Measurements from ENCODE around the gene RALY. TPM values are rescaled to one million over a fixed set of nuclear protein-coding genes. Genes with fewer than 3 reads are reported as not detected.

RALY gene
- total and polyA plus RNA-seq, 2 donors (not counting 3 experiments of a cell fraction or from before 2014, with no cell fraction given), result 142 to 146 TPM

GRCh38 chr20:33986560-33987216 is 7.0 kb upstream of the RALY start:
- BruUV-seq (replicated peaks), result no TSS peak
- POLR2A ChIA-PET, result no interaction called here
- Histone ChIP-seq H3K27me3 (ENCODE audit: control insufficient read depth in 2 of 2, insufficient read depth in 2 of 2, low read length in 2 of 2) (peaks cover 0 to 3% of the 10 kb centered on the region in 2 experiments), H3K9me3 (replicated peaks; ENCODE audit: control insufficient read depth, insufficient read depth, low read length) (no peaks in the 10 kb centered on the region), H3K27ac (ENCODE audit: insufficient read depth, low read depth, low read length) (no peak overlapping the region), H3K9me1 (replicated peaks; ENCODE audit: control insufficient read depth, extremely low read depth, insufficient read depth, low read length) (no peaks in the 10 kb centered on the region), H3K4me3 (replicated peaks in 1 of 3; ENCODE audit: insufficient read depth in 1 of 3, low read depth in 1 of 3, low read length in 3 of 3) (no peak overlapping the region), H3K36me3 (ENCODE audit: control insufficient read depth in 2 of 2, extremely low read depth in 1 of 2, insufficient read depth in 2 of 2, low read length in 2 of 2) (no peaks in the 10 kb centered on the region), H3K4me2 (ENCODE audit: insufficient read depth, low read length) (no peak overlapping the region), H4K20me1 (replicated peaks; ENCODE audit: control insufficient read depth, extremely low read depth, insufficient read depth, low read length) (no peaks in the 10 kb centered on the region), H2AFZ (ENCODE audit: low read depth, low read length) (no peak overlapping the region), H3K9ac (replicated peaks; ENCODE audit: extremely low read depth, insufficient read depth, low read length) (no peak overlapping the region), H3K4me1 (ENCODE audit: control insufficient read depth, extremely low read depth, insufficient read depth, low read length) (no peaks in the 10 kb centered on the region), H3K79me2 (ENCODE audit: control insufficient read depth, insufficient read depth, low read length) (no peaks in the 10 kb centered on the region)
- intact Hi-C loops (cut with micrococcal nuclease), result no loop called here
- CTCF ChIA-PET, result no interaction called here
- FAIRE-seq (no peak), DNase-seq (ENCODE audit: low read depth, low spot score) (no peak)
- TF ChIP-seq EZH2 (IDR thresholded peaks at IDR 0.05; ENCODE audit: borderline replicate concordance, low read depth, low read length, severe bottlenecking) (no peak), CTCF (IDR thresholded peaks at IDR 0.05; ENCODE audit: extremely low read depth in 1 of 2, insufficient read depth in 1 of 2, low read depth in 1 of 2, low read length in 2 of 2) (no peak)
- dilution Hi-C loops (cut with MboI; ENCODE audit: extremely low pct_ligation_motif_present, low sequenced_read_pairs), result no loop called here

GRCh38 chr20:33990075-33990474 is 3.6 kb upstream of the RALY start:
- POLR2A ChIA-PET, result no interaction called here
- no peak for TF ChIP-seq MAX (IDR thresholded peaks at IDR 0.05; ENCODE audit: insufficient read depth, insufficient read length)
- TF ChIP-seq POLR2A (IDR thresholded peaks at IDR 0.05; ENCODE audit: low read depth, low read length), result no peak
- no peak for TF ChIP-seq EZH2 (IDR thresholded peaks at IDR 0.05; ENCODE audit: borderline replicate concordance, low read depth, low read length, severe bottlenecking)
- TF ChIP-seq JUN (IDR thresholded peaks at IDR 0.05; ENCODE audit: borderline replicate concordance, insufficient read depth, insufficient read length, low read depth), result no peak
- no peak for TF ChIP-seq FOS (IDR thresholded peaks at IDR 0.05; ENCODE audit: borderline replicate concordance, insufficient read depth, low read length)
- no peak for TF ChIP-seq CTCF (IDR thresholded peaks at IDR 0.05; ENCODE audit: extremely low read depth in 1 of 2, insufficient read depth in 1 of 2, low read depth in 1 of 2, low read length in 2 of 2)
- TF ChIP-seq GATA2 (IDR thresholded peaks at IDR 0.05; ENCODE audit: insufficient read depth, insufficient read length, low read depth, low read length), result no peak
- no peak for TF ChIP-seq MYC (IDR thresholded peaks at IDR 0.05; ENCODE audit: low read depth, low read length)
- TF ChIP-seq POLR2AphosphoS5 (IDR thresholded peaks at IDR 0.05; ENCODE audit: insufficient read depth, low read depth, low read length), result no peak
- no peak overlapping the region for H3K9ac ChIP-seq (replicated peaks; ENCODE audit: extremely low read depth, insufficient read depth, low read length)
- no peak for DNase-seq (ENCODE audit: low read depth, low spot score)
- H3K9me3 ChIP-seq (replicated peaks; ENCODE audit: control insufficient read depth, insufficient read depth, low read length), result no peaks in the 10 kb centered on the region
- H3K27me3 ChIP-seq (ENCODE audit: control insufficient read depth in 2 of 2, insufficient read depth in 2 of 2, low read length in 2 of 2), result peaks cover 0 to 2% of the 10 kb centered on the region in 2 experiments
- peaks cover 9% of the 10 kb centered on the region for H3K79me2 ChIP-seq (ENCODE audit: control insufficient read depth, insufficient read depth, low read length)
- no peak overlapping the region for H3K4me3 ChIP-seq (replicated peaks in 1 of 3; ENCODE audit: insufficient read depth in 1 of 3, low read depth in 1 of 3, low read length in 3 of 3)
- H3K4me1 ChIP-seq (ENCODE audit: control insufficient read depth, extremely low read depth, insufficient read depth, low read length), result peaks cover 9% of the 10 kb centered on the region
- no TSS peak for BruUV-seq (replicated peaks)
- H4K20me1 ChIP-seq (replicated peaks; ENCODE audit: control insufficient read depth, extremely low read depth, insufficient read depth, low read length), result peaks cover 2% of the 10 kb centered on the region
- no peak overlapping the region for H3K27ac ChIP-seq (ENCODE audit: insufficient read depth, low read depth, low read length)
- no peaks in the 10 kb centered on the region for H3K9me1 ChIP-seq (replicated peaks; ENCODE audit: control insufficient read depth, extremely low read depth, insufficient read depth, low read length)
- no peak overlapping the region for H3K4me2 ChIP-seq (ENCODE audit: insufficient read depth, low read length)
- no peak overlapping the region for H2AFZ ChIP-seq (ENCODE audit: low read depth, low read length)
- CTCF ChIA-PET, result interaction anchor here (1.2 to 1.6 kb wide), 3 partner anchors 11 to 32 kb away, joined by 3 to 5 read pairs (median 3); no protein-coding TSS in a partner anchor
- H3K36me3 ChIP-seq (ENCODE audit: control insufficient read depth in 2 of 2, extremely low read depth in 1 of 2, insufficient read depth in 2 of 2, low read length in 2 of 2), result no peaks in the 10 kb centered on the region
- intact Hi-C loops (cut with micrococcal nuclease), result loop anchor here (5.0 to 10.0 kb wide), 2 partner anchors 133 to 325 kb away; partner anchors contain the start of genes ACTL10 and C20orf144
- FAIRE-seq, result no peak
- dilution Hi-C loops (cut with MboI; ENCODE audit: extremely low pct_ligation_motif_present, low sequenced_read_pairs), result no loop called here

Measured in endothelial cell of umbilical vein (primary cell).